ENCODE data around the gene ANKRD28.

GRCh38 chr3:15628967-15629366, 168.8 kb downstream of the ANKRD28 start:
- TF ChIP-seq CTCF (conservative IDR thresholded peaks at IDR 0.05; ENCODE audit: low read depth, low read length) (no peak), POLR2A (IDR thresholded peaks at IDR 0.05; ENCODE audit: low read depth, low read length) (no peak), BHLHE40 (IDR thresholded peaks at IDR 0.05; ENCODE audit: low read depth, low read length) (no peak), MAFK (IDR thresholded peaks at IDR 0.05; ENCODE audit: low read depth, low read length) (no peak), NFE2L2 (IDR thresholded peaks at IDR 0.05; ENCODE audit: low read depth, low read length) (no peak), MAZ (IDR thresholded peaks at IDR 0.05; ENCODE audit: borderline replicate concordance, low read depth, low read length) (no peak), CEBPB (IDR thresholded peaks at IDR 0.05; ENCODE audit: low read depth, low read length) (no peak), USF2 (IDR thresholded peaks at IDR 0.05; ENCODE audit: low read depth, low read length) (no peak), CHD1 (IDR thresholded peaks at IDR 0.05; ENCODE audit: low read depth, low read length) (no peak), SMC3 (IDR thresholded peaks at IDR 0.05; ENCODE audit: low read depth, low read length) (no peak), RAD21 (IDR thresholded peaks at IDR 0.05; ENCODE audit: low read length) (no peak), RCOR1 (IDR thresholded peaks at IDR 0.05; ENCODE audit: insufficient replicate concordance, low read length) (no peak)

Data from IMR-90 (cell line).